ACHN (cell line): ENCODE measurements around the gene RCOR1.
"Not testable (repeated sequence)": the region's sequence is repeated elsewhere in the genome, so short reads cannot be mapped to it uniquely, and the experiment has no call there.

Experiments
- DNase-seq: peaks from one replicate; pipeline ENCODE4 v3.0.0-alpha.2; 2015
- in situ Hi-C: cut with HindIII; loops from 2 replicates; pipeline ENCODE4 v1.10.0; 2017; ENCODE audit warnings: low sequenced_read_pairs, low pct_ligation_motif_present, low pct_unique_long_range_greater_than_20kb

RCOR1 gene

GRCh38 chr14:102616799-102617198 is 24.4 kb downstream of the RCOR1 start:
- DNase-seq: no peak
- in situ Hi-C loops: no loop called here

DNA sequence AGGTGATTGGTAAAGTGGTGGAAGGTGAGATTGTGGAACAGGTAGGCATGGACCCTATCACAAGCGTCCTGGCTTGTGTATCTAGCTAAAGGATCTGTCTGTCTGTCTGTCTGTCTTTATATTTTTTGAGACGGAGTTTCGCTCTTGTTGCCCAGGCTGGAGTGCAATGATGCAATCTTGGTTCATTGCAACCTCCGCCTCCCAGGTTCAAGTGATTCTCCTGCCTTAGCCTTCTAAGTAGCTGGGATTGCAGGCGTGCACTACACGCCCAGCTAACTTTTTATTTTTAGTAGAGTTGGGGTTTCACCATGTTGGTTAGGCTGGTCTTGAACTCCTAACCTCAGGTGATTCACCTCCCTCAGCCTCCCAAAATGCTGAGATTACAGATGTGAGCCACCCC is 26.6 kb downstream of the RCOR1 start:
- DNase-seq, in situ Hi-C loops: not testable (repeated sequence)

GRCh38 chr14:102620413-102620812 is 28.0 kb downstream of the RCOR1 start:
- in situ Hi-C loops: no loop called here
- DNase-seq: peak; percentile 5

GRCh38 chr14:102622262-102622885 is 29.9 kb downstream of the RCOR1 start:
- DNase-seq: no peak
- in situ Hi-C loops: no loop called here

DNA sequence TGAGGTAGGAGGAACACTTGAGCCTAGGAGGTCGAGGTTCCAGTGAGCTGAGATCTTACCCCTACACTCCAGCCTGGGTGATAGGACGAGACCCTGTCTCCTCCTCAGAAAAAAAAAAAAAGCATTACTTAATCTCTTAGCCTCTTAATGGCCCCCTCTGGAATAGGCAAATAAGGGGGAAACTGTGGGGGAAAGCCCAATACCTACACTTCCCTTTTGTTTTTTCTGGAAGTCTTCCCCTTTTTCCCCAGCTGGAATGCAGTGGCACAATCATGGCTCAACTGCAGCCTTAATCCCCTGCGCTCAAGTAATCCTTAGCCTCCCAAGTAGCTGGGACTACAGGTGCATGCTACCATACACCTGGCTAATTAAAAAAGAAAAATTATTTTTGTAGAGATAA is 32.2 kb downstream of the RCOR1 start:
- in situ Hi-C loops: no loop called here
- no peak for DNase-seq

- in situ Hi-C loops: no loop called here
These were observed 33.3 kb downstream of the RCOR1 start for GRCh38 chr14:102625564-102626296.

DNA sequence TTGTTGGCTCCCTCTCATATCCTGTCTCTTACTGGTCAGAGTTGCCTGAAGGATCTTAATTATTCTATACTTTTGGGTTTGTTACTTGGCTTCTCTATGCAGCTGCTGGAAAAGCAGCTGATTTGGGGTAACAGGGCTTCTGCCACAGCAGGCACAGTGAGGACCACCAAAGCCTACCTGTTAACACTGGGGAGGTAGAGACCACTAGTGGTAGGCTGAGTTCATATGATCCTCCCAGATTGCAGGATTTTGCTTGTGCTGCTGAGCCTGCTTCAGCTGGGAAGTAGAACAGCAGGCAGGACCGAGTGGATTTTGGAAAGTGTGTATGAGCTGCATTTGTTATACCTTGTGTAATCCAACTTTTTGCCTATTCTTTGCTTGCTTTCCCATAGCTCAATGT is 34.1 kb downstream of the RCOR1 start:
- no peak for DNase-seq
- in situ Hi-C loops: no loop called here

More at GRCh38 chr14:102625564-102626296, 33.3 kb downstream of the RCOR1 start:
- DNase-seq: no peak

- DNase-seq: no peak
- in situ Hi-C loops: no loop called here
These were observed 36.6 kb downstream of the RCOR1 start for GRCh38 chr14:102629011-102629444.

DNA sequence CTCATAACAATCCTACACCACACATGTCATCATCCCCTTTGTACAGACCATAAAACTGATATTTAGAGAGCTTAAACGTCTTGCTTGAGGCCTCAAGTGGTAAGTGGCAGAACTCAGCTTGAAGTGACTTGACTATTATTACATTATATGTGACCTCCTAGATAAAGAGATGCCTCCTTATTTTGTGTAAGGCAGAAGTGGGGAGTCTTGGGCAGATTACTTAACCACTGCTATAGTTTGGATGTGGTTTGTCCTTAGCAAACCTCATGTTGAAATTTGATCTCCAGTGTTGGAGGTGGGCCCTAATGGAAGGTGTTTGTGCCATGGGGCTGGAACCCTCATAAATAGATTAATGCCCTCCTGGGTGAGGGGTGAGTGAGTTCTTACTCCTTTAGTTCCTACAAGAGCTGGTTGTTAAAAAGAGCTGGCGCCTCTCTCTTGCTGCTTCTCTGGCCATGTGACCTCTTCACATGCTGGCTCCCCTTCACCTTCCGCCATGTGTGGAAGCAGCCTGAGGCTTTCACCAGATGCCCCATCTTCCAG is 37.4 kb downstream of the RCOR1 start:
- in situ Hi-C loops: no loop called here
- no peak for DNase-seq

DNA sequence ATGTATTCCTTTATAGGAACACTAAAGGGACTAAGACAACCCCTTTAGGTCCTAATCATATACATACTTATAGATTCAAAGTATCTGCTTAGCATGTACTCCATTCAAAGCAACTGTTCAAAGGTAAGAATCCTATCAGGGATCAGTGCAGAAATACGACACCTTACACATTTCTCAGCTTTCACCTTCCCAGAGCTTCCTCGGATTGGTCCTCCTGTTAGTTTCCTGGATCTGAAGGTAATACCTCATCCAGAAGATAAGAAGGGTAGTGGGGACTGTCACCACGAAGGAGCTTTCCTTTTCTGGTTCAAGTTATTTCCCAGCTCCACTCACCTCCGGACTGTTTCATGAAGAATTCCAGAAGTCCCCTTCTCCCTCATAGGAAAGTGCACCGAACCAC is 38.0 kb downstream of the RCOR1 start:
- in situ Hi-C loops: no loop called here
- DNase-seq: no peak

DNA sequence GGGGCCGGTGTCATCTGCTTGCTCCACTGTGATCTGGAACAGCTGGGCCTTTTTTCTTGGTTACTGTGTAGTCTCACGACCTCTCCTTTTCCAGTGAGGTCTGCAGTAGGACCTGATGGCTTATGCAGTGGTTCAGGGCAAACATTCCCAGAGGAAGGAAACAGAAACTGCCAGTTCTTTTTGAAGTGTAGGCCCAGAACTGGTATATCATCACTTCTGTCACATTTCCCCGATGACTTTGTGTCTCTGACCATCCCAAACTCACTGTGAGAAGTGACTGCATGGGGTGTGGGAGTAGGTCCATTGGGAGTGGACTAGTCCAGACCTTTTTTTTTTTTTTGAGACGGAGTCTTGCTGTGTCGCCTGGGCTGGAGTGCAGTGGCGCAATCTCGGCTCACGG is 38.4 kb downstream of the RCOR1 start:
- in situ Hi-C loops: no loop called here
- no peak for DNase-seq

DNA sequence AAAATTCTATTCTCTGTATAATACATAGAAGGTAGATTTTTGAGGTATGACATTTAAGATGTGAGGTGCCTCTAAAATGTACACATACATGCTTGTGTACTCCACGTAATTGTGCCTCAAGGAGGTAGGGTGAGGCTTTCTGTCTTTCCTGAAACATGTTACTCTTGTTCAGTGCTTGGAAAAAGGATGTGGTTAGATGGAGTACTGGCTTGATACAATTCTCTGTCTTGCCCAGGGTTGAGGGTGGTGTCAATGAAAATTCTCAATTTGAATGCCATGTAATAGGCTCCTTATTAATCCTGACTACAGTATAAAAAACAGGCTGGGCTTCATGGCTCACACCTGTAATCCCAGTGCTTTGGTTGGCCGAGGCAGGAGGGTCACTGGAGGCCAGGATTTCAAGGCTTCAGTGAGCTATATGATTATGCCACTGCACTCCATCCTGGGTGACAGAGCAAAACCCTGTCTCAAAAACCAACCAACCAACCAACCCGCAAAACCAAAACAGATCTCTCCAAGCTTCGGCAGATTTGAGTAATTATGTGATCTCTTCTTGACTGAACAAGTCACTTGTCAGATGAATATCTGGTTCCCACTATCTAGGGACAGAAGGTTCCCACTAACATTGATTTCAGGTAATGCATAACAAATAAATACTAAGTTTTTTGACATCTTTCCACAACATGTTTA is 41.6 kb downstream of the RCOR1 start:
- DNase-seq: no peak
- in situ Hi-C loops: no loop called here

DNA sequence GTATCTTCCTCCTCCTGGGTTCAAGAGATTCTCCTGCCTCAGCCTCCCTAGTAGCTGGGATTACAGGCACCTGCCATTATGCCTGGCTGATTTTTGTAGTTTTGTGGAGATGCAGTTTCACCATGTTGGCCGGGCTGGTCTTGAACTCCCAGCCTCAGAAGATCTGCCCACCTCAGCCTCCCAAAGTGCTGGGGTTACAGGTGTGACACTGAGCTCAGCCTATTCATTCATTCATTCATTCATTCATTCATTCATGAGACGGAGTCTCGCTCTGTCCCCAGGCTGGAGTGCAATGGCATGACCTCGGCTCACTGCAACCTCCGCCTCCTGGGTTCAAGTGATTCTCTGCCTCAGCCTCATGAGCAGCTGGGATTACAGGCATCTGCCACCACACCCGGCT is 47.2 kb downstream of the RCOR1 start:
- in situ Hi-C loops, DNase-seq: not testable (repeated sequence)

- DNase-seq: no peak
- in situ Hi-C loops: no loop called here
These were observed 52.1 kb downstream of the RCOR1 start for GRCh38 chr14:102644523-102644922.

GRCh38 chr14:102645746-102646440 is 53.4 kb downstream of the RCOR1 start:
- in situ Hi-C loops: no loop called here
- no peak for DNase-seq

GRCh38 chr14:102646615-102647014 is 54.2 kb downstream of the RCOR1 start:
- in situ Hi-C loops: no loop called here
- no peak for DNase-seq

DNA sequence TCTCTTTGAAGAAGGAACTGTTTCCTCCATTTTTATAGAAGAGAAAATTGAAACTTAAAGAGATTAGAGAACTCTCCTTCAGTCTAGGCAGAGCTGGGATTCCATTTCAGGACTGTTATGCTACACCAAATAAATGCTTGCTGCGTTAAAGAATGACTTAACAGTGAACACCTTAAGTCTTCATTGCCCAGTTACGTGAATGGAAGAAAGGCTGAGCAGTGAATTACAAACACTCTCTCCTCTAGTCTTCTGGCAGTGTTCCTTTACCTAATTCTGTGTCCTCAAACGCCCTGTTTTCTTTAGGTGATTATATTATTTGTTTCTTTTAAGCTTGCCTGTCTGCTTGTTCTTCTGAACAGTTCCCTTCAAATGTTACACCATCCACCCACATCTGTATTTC is 59.7 kb downstream of the RCOR1 start:
- in situ Hi-C loops: no loop called here
- DNase-seq: no peak

- in situ Hi-C loops: no loop called here
- no peak for DNase-seq
These were observed 61.8 kb downstream of the RCOR1 start for GRCh38 chr14:102654298-102654697.

DNA sequence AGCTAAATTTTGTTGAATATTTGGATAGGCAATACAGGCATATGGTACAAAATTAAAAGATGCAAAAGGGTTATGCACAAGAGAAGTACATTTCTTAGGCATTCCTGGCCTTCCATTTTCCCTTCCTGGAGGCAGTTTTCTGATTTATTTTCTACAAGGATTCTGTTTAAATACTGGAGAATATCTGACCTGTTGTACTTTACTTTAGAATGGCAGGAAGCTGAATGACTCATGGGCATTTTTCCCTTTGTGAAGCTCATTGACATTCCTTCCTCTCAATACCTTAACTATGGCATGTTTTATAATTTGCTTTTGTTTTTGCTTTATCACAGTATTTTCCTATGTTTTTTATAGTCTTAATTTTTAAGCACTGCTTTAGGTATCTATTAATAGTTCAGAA is 62.7 kb downstream of the RCOR1 start:
- peak; percentile 31 for DNase-seq
- in situ Hi-C loops: no loop called here
